ENCODE data around the gene LY6G6F. TPM values are rescaled to one million over a fixed set of nuclear protein-coding genes. Genes with fewer than 3 reads are reported as not detected.

LY6G6F gene
- total and polyA plus RNA-seq, 8 donors: not detected

- Histone ChIP-seq H3K36me3 (peaks cover 4 to 43% (median 21%) of the 10 kb centered on the region in 3 donors), H3K4me1 (peaks cover 11 to 24% (median 23%) of the 10 kb centered on the region in 3 donors), H3K4me3 (peak overlapping the region; percentile 66 to 80 (median 74)), H3K9me3 (no peaks in the 10 kb centered on the region), H3K27me3 (no peaks in the 10 kb centered on the region), H3K27ac (peak overlapping the region; percentile 25 to 80 (median 68))
- 3% methylated on average over 15 of the region's 15 CpGs for WGBS, 2 donors
- no peak for TF ChIP-seq CTCF (IDR thresholded peaks at IDR 0.05)
- FAIRE-seq (no peak), DNase-seq (no peak), ATAC-seq (no peak)
- intact Hi-C loops (cut with DNase I): no loop called here
These were observed 40.2 kb upstream of the LY6G6F start for GRCh38 chr6:31666337-31666965.

- WGBS, 2 donors: 74 to 80% methylated on average over 8 of the region's 8 CpGs
- Histone ChIP-seq H3K4me3 (no peak within 1 kb of the TSS), H3K27ac (no peak within 1 kb of the TSS), H3K27me3 (no peaks in the 10 kb centered on the region), H3K36me3 (peaks cover 7 to 51% (median 27%) of the 10 kb centered on the region in 3 donors), H3K4me1 (peaks cover 0 to 10% (median 9%) of the 10 kb centered on the region in 3 donors), H3K9me3 (no peaks in the 10 kb centered on the region)
- intact Hi-C loops (cut with DNase I): no loop called here
- no peak for DNase-seq
- no peak for ATAC-seq
- no peak for TF ChIP-seq CTCF (IDR thresholded peaks at IDR 0.05)
- no peak for FAIRE-seq
These were observed 37.0 kb upstream of the LY6G6F start, which contains the start of gene LY6G5B for GRCh38 chr6:31669676-31670075. LY6G5B (plus strand) TSS chr6:31669976; CDS start chr6:31670951, 975 bp downstream.

GRCh38 chr6:31676322-31676903, 30.3 kb upstream of the LY6G6F start:
- TF ChIP-seq CTCF (IDR thresholded peaks at IDR 0.05): no peak
- no peak for FAIRE-seq
- DNase-seq: no peak
- H3K9me3 ChIP-seq: no peaks in the 10 kb centered on the region
- intact Hi-C loops (cut with DNase I): no loop called here
- H3K36me3 ChIP-seq: peaks cover 4 to 8% (median 6%) of the 10 kb centered on the region in 3 donors
- H3K27me3 ChIP-seq: no peaks in the 10 kb centered on the region
- peaks cover 3 to 5% (median 3%) of the 10 kb centered on the region in 3 donors for H3K4me1 ChIP-seq
- H3K4me3 ChIP-seq: no peak overlapping the region
- no peak for ATAC-seq
- 77 to 89% methylated on average over 4 of the region's 4 CpGs for WGBS, 2 donors
- no peak overlapping the region for H3K27ac ChIP-seq

GRCh38 chr6:31676904-31677303, 29.8 kb upstream of the LY6G6F start:
- no peak overlapping the region for H3K27ac ChIP-seq
- TF ChIP-seq CTCF (IDR thresholded peaks at IDR 0.05): no peak
- H3K4me3 ChIP-seq: no peak overlapping the region
- FAIRE-seq (no peak), ATAC-seq (no peak), DNase-seq (no peak)
- no peaks in the 10 kb centered on the region for H3K9me3 ChIP-seq
- H3K4me1 ChIP-seq: peaks cover 3 to 8% (median 5%) of the 10 kb centered on the region in 3 donors
- H3K27me3 ChIP-seq: no peaks in the 10 kb centered on the region
- 69 to 74% methylated on average over 6 of the region's 6 CpGs for WGBS, 2 donors
- H3K36me3 ChIP-seq: peaks cover 0 to 5% (median 3%) of the 10 kb centered on the region in 3 donors
- intact Hi-C loops (cut with DNase I): no loop called here

GRCh38 chr6:31677955-31678354, 28.7 kb upstream of the LY6G6F start:
- 64 to 72% methylated on average over 8 of the region's 8 CpGs for WGBS, 2 donors
- intact Hi-C loops (cut with DNase I): no loop called here
- Histone ChIP-seq H3K9me3 (no peaks in the 10 kb centered on the region), H3K4me3 (no peak overlapping the region), H3K27ac (no peak overlapping the region), H3K36me3 (no peaks in the 10 kb centered on the region), H3K4me1 (peaks cover 3 to 8% (median 5%) of the 10 kb centered on the region in 3 donors), H3K27me3 (no peaks in the 10 kb centered on the region)
- no peak for ATAC-seq
- no peak for TF ChIP-seq CTCF (IDR thresholded peaks at IDR 0.05)
- no peak for FAIRE-seq
- no peak for DNase-seq

All from pancreas (tissue), 10 donors.